ENCODE measurements around the gene AGO4.
"Not testable (repeated sequence)": the region's sequence is repeated elsewhere in the genome, so short reads cannot be mapped to it uniquely, and the experiment has no call there.

AGO4 gene

GRCh38 chr1:35812754-35813153 is 4.9 kb downstream of the AGO4 start:
- DNase-seq: not testable (repeated sequence)

- DNase-seq: no peak
Observed at GRCh38 chr1:35825255-35825654, 17.4 kb downstream of the AGO4 start.

GRCh38 chr1:35832276-35832905 is 24.6 kb downstream of the AGO4 start:
- no peak for DNase-seq

- DNase-seq: no peak
Observed at GRCh38 chr1:35833395-35833794, 25.6 kb downstream of the AGO4 start.

GRCh38 chr1:35834218-35834617 is 26.4 kb downstream of the AGO4 start:
- DNase-seq: no peak

GRCh38 chr1:35835398-35835797 is 27.6 kb downstream of the AGO4 start:
- no peak for DNase-seq

GRCh38 chr1:35836734-35837133 is 28.9 kb downstream of the AGO4 start:
- DNase-seq: no peak

- no peak for DNase-seq
Observed at GRCh38 chr1:35838693-35839245, 31.0 kb downstream of the AGO4 start.

GRCh38 chr1:35844826-35845225 is 37.0 kb downstream of the AGO4 start:
- DNase-seq: no peak

- DNase-seq: no peak
Observed at GRCh38 chr1:35845766-35846165, 38.0 kb downstream of the AGO4 start.

- DNase-seq: no peak
Observed at GRCh38 chr1:35847935-35848565, 40.2 kb downstream of the AGO4 start.

GRCh38 chr1:35850051-35850450 is 42.2 kb downstream of the AGO4 start:
- no peak for DNase-seq

- no peak for DNase-seq
Observed at GRCh38 chr1:35850716-35851115, 42.9 kb downstream of the AGO4 start.

GRCh38 chr1:35851132-35851869 is 43.5 kb downstream of the AGO4 start:
- no peak for DNase-seq

- DNase-seq: no peak
Observed at GRCh38 chr1:35852241-35852640, 44.4 kb downstream of the AGO4 start.

GRCh38 chr1:35854989-35855700 is 47.3 kb downstream of the AGO4 start:
- DNase-seq: no peak

- DNase-seq: no peak
Observed at GRCh38 chr1:35856964-35857363, 49.1 kb downstream of the AGO4 start.

GRCh38 chr1:35857830-35858229 is 50.0 kb downstream of the AGO4 start:
- DNase-seq: no peak

- DNase-seq: no peak
Observed at GRCh38 chr1:35860696-35861095, 52.9 kb downstream of the AGO4 start.

- DNase-seq: no peak
Observed at GRCh38 chr1:35863136-35863535, 55.3 kb downstream of the AGO4 start.

GRCh38 chr1:35863881-35864625 is 56.2 kb downstream of the AGO4 start:
- DNase-seq: no peak

- DNase-seq: no peak
Observed at GRCh38 chr1:35864813-35865212, 57.0 kb downstream of the AGO4 start.

GRCh38 chr1:35866991-35867390 is 59.2 kb downstream of the AGO4 start:
- DNase-seq: no peak
